GOT3 (cell line): ENCODE results near the gene AKAP6.

Experiments
- DNase-seq: peaks from one replicate; lab custom pipeline; 2025; ENCODE audit warnings: mixed read lengths; lab: John Stamatoyannopoulos, UW

Gene AKAP6

GRCh38 chr14:32669391-32669790 is 340.3 kb downstream of the AKAP6 start:
- DNase-seq = no peak

- DNase-seq = no peak
Observed at GRCh38 chr14:32675433-32675832, 346.3 kb downstream of the AKAP6 start.

- no peak for DNase-seq
Observed at GRCh38 chr14:32677129-32677780, 348.2 kb downstream of the AKAP6 start.

- DNase-seq = no peak
Observed at GRCh38 chr14:32678088-32678487, 349.0 kb downstream of the AKAP6 start.

GRCh38 chr14:32679927-32680612 is 351.0 kb downstream of the AKAP6 start:
- no peak for DNase-seq

GRCh38 chr14:32681598-32681997 is 352.5 kb downstream of the AKAP6 start:
- no peak for DNase-seq

- DNase-seq = no peak
Observed at GRCh38 chr14:32682214-32682613, 353.1 kb downstream of the AKAP6 start.

- DNase-seq = no peak
Observed at GRCh38 chr14:32683679-32684078, 354.6 kb downstream of the AKAP6 start.

GRCh38 chr14:32688941-32689340 is 359.8 kb downstream of the AKAP6 start:
- no peak for DNase-seq

- no peak for DNase-seq
Observed at GRCh38 chr14:32692441-32692840, 363.3 kb downstream of the AKAP6 start.

- DNase-seq = no peak
Observed at GRCh38 chr14:32693114-32693513, 364.0 kb downstream of the AKAP6 start.

- DNase-seq = no peak
Observed at GRCh38 chr14:32694795-32695449, 365.8 kb downstream of the AKAP6 start.

- DNase-seq = no peak
Observed at GRCh38 chr14:32696325-32697091, 367.4 kb downstream of the AKAP6 start.

GRCh38 chr14:32697114-32697513 is 368.0 kb downstream of the AKAP6 start:
- no peak for DNase-seq

GRCh38 chr14:32697704-32698103 is 368.6 kb downstream of the AKAP6 start:
- no peak for DNase-seq

- DNase-seq = no peak
Observed at GRCh38 chr14:32698831-32699230, 369.7 kb downstream of the AKAP6 start.

- no peak for DNase-seq
Observed at GRCh38 chr14:32701475-32701874, 372.4 kb downstream of the AKAP6 start.

- DNase-seq = no peak
Observed at GRCh38 chr14:32702088-32702487, 373.0 kb downstream of the AKAP6 start.

GRCh38 chr14:32702562-32702961 is 373.5 kb downstream of the AKAP6 start:
- DNase-seq = no peak

GRCh38 chr14:32703183-32703621 is 374.1 kb downstream of the AKAP6 start:
- DNase-seq = no peak

GRCh38 chr14:32706721-32707519 is 377.8 kb downstream of the AKAP6 start:
- no peak for DNase-seq
